GM23248 (cell line): Measurements from ENCODE around the gene GTF2B.

Source experiments
- EZH2 ChIP-seq: fragments of 200-600 bp; sonication (generic); IDR thresholded peaks from 2 replicates; pipeline ENCODE4 v1.6.1; 2018; ENCODE audit warnings: antibody characterized with exemption, mild to moderate bottlenecking; ENCODE audit not compliant: insufficient read depth, poor library complexity, severe bottlenecking
- EZH2phosphoT487 ChIP-seq: fragments of 200-600 bp; sonication (generic); IDR thresholded peaks from 2 replicates; pipeline ENCODE4 v1.6.1; 2018; ENCODE audit warnings: antibody characterized with exemption, moderate library complexity, mild to moderate bottlenecking, low read depth; ENCODE audit not compliant: insufficient read depth

DNA sequence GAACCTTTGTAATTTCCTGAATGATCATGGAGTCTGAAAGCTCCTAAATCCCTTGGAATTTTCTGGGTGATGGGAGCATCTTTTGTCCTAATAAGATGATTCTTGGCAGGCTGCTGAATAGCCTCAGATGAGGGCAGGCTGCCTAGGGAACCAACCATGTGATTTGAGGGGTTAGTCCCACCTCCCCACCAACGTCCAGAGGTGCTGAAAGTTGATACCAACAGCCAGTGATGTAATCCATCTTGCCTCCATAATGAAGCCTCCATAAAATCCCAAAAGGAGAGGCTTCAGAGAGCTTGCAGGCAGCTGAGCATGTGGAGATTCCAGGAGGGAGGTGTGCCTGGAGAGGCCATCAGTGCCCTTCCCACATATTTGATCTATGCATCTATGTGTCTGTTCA is 43.7 kb downstream of the GTF2B start:
- TF ChIP-seq EZH2 (no peak), EZH2phosphoT487 (no peak)
